Measurements from ENCODE around the gene SEBOX. TPM values are rescaled to one million over a fixed set of nuclear protein-coding genes. Genes with fewer than 3 reads are reported as not detected.

Gene SEBOX
- total and polyA plus RNA-seq, 2 of the 8 experiments (the other 6 are each of a cell fraction or from before 2014, with no cell fraction given) = not detected

DNA sequence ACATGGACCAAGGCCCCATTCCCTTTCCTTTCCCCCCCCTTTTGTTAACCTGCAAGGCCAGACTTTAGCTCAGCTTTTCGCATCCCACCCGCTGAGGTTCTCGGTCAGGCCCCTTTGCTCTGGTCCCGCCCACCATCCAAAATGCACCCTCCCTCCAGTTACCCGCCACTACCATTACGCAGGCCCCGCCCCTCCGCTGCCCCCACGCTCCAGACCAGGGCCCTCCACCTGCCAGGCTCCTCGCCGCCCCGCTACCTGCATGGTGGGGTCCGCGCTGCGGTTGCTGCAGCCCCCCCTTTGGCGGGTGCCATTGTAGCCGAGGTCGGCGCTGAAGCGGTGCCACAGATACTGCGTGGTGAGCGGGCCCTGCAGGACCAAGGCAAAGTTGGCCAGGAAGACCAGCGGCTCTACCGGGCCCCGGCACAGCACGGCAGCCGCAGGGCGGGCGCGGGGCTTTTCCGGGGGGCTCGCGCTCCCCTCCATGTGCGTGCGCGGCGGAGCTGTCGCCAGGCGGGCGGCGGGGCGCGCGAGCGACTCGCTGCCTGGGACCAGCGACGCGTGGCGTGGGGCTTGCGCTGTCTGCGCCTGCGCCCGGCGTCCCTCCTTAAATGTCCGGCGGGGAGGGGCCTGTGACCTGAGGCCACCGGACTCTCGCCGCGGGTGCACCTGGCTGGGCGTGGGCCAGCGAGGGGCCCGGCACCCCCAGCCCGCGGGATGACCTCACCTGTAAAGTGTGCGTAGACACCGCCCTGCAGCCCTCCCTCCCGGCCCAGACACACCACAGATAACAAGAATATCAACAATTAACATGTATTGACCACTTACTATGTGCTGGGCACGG, 40.9 kb upstream of the SEBOX start, which contains the start of gene SLC46A1 (continued):
- TF ChIP-seq TAF1 (IDR thresholded peaks at IDR 0.05; ENCODE audit: low read depth, low read length) (0 out of 2 replicates have a peak, but pooled peaks have one; percentile 25), JUND (IDR thresholded peaks at IDR 0.05; ENCODE audit: low read length) (peak; percentile 4; the same call in 1 of the 2 replicates), HDAC2 (IDR thresholded peaks at IDR 0.05; ENCODE audit: borderline replicate concordance in 1 of 2, low read depth in 2 of 2, low read length in 2 of 2) (0 out of 4 replicates have a peak, but pooled peaks of 1 of the 2 experiments have one; percentile 39)
